ENCODE results near the gene QSOX2.

GRCh38 chr9:136257381-136258298 lies 12.0 kb upstream of the QSOX2 start:
- no peak for TF ChIP-seq GATA3 (IDR thresholded peaks at IDR 0.05; ENCODE audit: low read depth, low read length)
- TF ChIP-seq GATA2 (IDR thresholded peaks at IDR 0.05; ENCODE audit: low read depth, low read length): no peak
